K562 (cell line): ENCODE results near the gene TMEM184A. TPM values are rescaled to one million over a fixed set of nuclear protein-coding genes. Genes with fewer than 3 reads are reported as not detected.
A peak's percentile ranks its signal among the peaks of the same experiment; 100 is the strongest.

ENCODE experiments used
- ARID2 ChIP-seq: fragments of 450-650 bp; IDR thresholded peaks from 2 replicates; pipeline ENCODE4 v1.6.1; 2017; ENCODE audit warnings: antibody characterized with exemption, mild to moderate bottlenecking
- ELF4 ChIP-seq: fragments of 450-650 bp; formaldehyde crosslinking; IDR thresholded peaks from 2 replicates; pipeline ENCODE4 v1.4.0; 2022; ENCODE audit warnings: missing genetic modification characterization
- KAT7 ChIP-seq: sonication (generic); formaldehyde crosslinking; IDR thresholded peaks from 2 replicates; pipeline ENCODE4 v1.8.0; 2022; ENCODE audit warnings: missing genetic modification reagents, mild to moderate bottlenecking, borderline replicate concordance
- MBD2 ChIP-seq: sonication (generic); IDR thresholded peaks from 2 replicates; pipeline ENCODE4 v1.6.1; 2016; ENCODE audit warnings: low read depth, borderline replicate concordance
- MNT ChIP-seq, 2 experiments: fragments of 450-650 bp; conservative IDR thresholded peaks; 2 replicates each; pipeline ENCODE4 v1.6.1; 2017; ENCODE audit warnings: mild to moderate bottlenecking in 2 of 2, moderate library complexity in 2 of 2
- NFIC ChIP-seq: fragments of 450-650 bp; IDR thresholded peaks from 2 replicates; pipeline ENCODE4 v1.6.1; 2017; ENCODE audit warnings: mild to moderate bottlenecking, inconsistent platforms
- NFYB ChIP-seq: IDR thresholded peaks from 2 replicates; pipeline ENCODE4 v1.6.1; 2011; ENCODE audit warnings: mild to moderate bottlenecking, moderate library complexity; ENCODE audit not compliant: insufficient read length; ENCODE audit errors: extremely low read depth
- PKNOX1 ChIP-seq: fragments of 450-650 bp; IDR thresholded peaks from 2 replicates; pipeline ENCODE4 v1.6.1; 2016
- RBM14 ChIP-seq: fragments of 200-400 bp; formaldehyde crosslinking; IDR thresholded peaks from 2 replicates; pipeline ENCODE4 v1.6.1; 2018; ENCODE audit warnings: low read depth, mild to moderate bottlenecking, low read length, moderate library complexity, borderline replicate concordance; ENCODE audit not compliant: insufficient read depth
- RBM39 ChIP-seq: fragments of 200-400 bp; formaldehyde crosslinking; optimal IDR thresholded peaks from 2 replicates; pipeline ENCODE3; 2018; ENCODE audit warnings: low read depth, low read length
- SMARCC2 ChIP-seq: fragments of 450-650 bp; IDR thresholded peaks from 2 replicates; pipeline ENCODE4 v1.6.1; 2017; ENCODE audit warnings: antibody characterized with exemption, moderate library complexity, mild to moderate bottlenecking, low read depth
- TAL1 ChIP-seq: fragments of 450-650 bp; IDR thresholded peaks from 2 replicates; pipeline ENCODE4 v1.6.1; 2016; ENCODE audit warnings: mild to moderate bottlenecking
- TCF7 ChIP-seq: sonication (generic); IDR thresholded peaks from 2 replicates; pipeline ENCODE4 v1.6.1; 2016; ENCODE audit warnings: antibody characterized with exemption, borderline replicate concordance
- TRIM24 ChIP-seq, 2 experiments: fragments of 450-650 bp; IDR thresholded peaks; 2 replicates each; pipeline ENCODE4 v1.6.1; 2016
- XRCC4 ChIP-seq: IDR thresholded peaks from one replicate; pipeline ENCODE4 v1.6.1; 2011; ENCODE audit not compliant: insufficient read depth, insufficient read length; ENCODE audit errors: extremely low read depth
- ZBTB34 ChIP-seq: fragments of 250-450 bp; sonication (Bioruptor Pico); IDR thresholded peaks from 2 replicates; pipeline ENCODE4 v1.8.0; 2021; ENCODE audit warnings: mild to moderate bottlenecking, moderate library complexity
- ZBTB49 ChIP-seq: sonication (generic); formaldehyde crosslinking; IDR thresholded peaks from 2 replicates; pipeline ENCODE4 v1.8.0; 2022; ENCODE audit warnings: missing genetic modification reagents, mild to moderate bottlenecking, borderline replicate concordance
- ZFP30 ChIP-seq: fragments of 250-450 bp; sonication (Bioruptor Pico); IDR thresholded peaks from 2 replicates; pipeline ENCODE4 v1.8.0; 2022; ENCODE audit warnings: moderate library complexity, mild to moderate bottlenecking, inconsistent platforms, borderline replicate concordance
- ZNF175 ChIP-seq: fragments of 200-800 bp; sonication (Bioruptor generic); IDR thresholded peaks from 2 replicates; pipeline ENCODE4 v1.6.1; 2016; ENCODE audit warnings: low read depth, mild to moderate bottlenecking, missing genetic modification characterization, missing compliant biosample characterization
- ZNF311 ChIP-seq: fragments of 250-450 bp; sonication (Bioruptor Pico); IDR thresholded peaks from 2 replicates; pipeline ENCODE4 v1.4.0; 2020; ENCODE audit warnings: mild to moderate bottlenecking, moderate library complexity
- ZNF511 ChIP-seq: sonication (generic); formaldehyde crosslinking; IDR thresholded peaks from 2 replicates; pipeline ENCODE4 v1.8.0; 2022; ENCODE audit warnings: mild to moderate bottlenecking, missing genetic modification reagents
- ZNF766 ChIP-seq: fragments of 200-800 bp; sonication (Bioruptor generic); conservative IDR thresholded peaks from 2 replicates; pipeline ENCODE4 v1.6.1; 2016; ENCODE audit warnings: missing genetic modification characterization, missing compliant biosample characterization
- polyA plus RNA-seq, 8 experiments: library from polyadenylated mRNA; depleted of rRNA in 4 of 8; stranded (reverse) in 5 of 8; unstranded in 3 of 8; fragments of >200 nt; fragmentation: Nextera tagmentation in 2 of 8; fragmentation: Illumina TruSeq in 1 of 8; extraction: Ambion mirVana in 2 of 8; extraction: Trizol in 1 of 8; gene quantifications; 2 replicates each; pipeline versions ENCODE4 v1.2.1 to v1.2.3, GENCODE V29; 2011 to 2014; ENCODE audit warnings: inconsistent platforms in 1 of 8, missing spikeins in 1 of 8
- total RNA-seq, 7 experiments: library from RNA; depleted of rRNA in 6 of 7; stranded (reverse); fragments of >200 nt in 6 of 7; fragmentation: Illumina TruSeq in 2 of 7; extraction: Trizol in 2 of 7; gene quantifications; 2 replicates each; pipeline versions ENCODE4 v1.2.1 to v1.2.3, GENCODE V29; 2011 to 2021; ENCODE audit warnings: low replicate concordance in 1 of 7

TMEM184A gene
- total and polyA plus RNA-seq, 9 of the 15 experiments (the other 6 are each of a cell fraction or from before 2014, with no cell fraction given), result 0.10 to 0.18 (median 0.11) TPM; not detected in 6

GRCh38 chr7:1533547-1534329, 22.3 kb downstream of the TMEM184A start (continued):
- no peak for TF ChIP-seq ZBTB49 (CRISPR knock-in tag)
- TF ChIP-seq ZNF175 (CRISPR knock-in tag), result no peak
- no peak for TF ChIP-seq RBM39
- no peak for TF ChIP-seq ZNF311 (CRISPR knock-in tag)
- no peak for TF ChIP-seq ZFP30 (CRISPR knock-in tag)
- TF ChIP-seq RBM14, result no peak
- no peak for TF ChIP-seq ZBTB34
- TF ChIP-seq ZNF511 (CRISPR knock-in tag), result no peak
- no peak for TF ChIP-seq MBD2
- TF ChIP-seq ELF4, result no peak
- no peak for TF ChIP-seq KAT7
- TF ChIP-seq TCF7, result no peak
- no peak for TF ChIP-seq ARID2
- no peak for TF ChIP-seq MNT (conservative IDR thresholded peaks at IDR 0.05)
- TF ChIP-seq XRCC4, result no peak
- no peak for TF ChIP-seq TRIM24 (IDR thresholded peaks at IDR 0.05)
- TF ChIP-seq NFYB, result no peak
- TF ChIP-seq ZNF766 (CRISPR knock-in tag), result no peak
- TF ChIP-seq TAL1, result no peak
- TF ChIP-seq PKNOX1, result no peak
- peak; percentile 90 for TF ChIP-seq NFIC
- TF ChIP-seq SMARCC2, result no peak
